ENCODE data around the gene FKBP15.

FKBP15 gene

DNA sequence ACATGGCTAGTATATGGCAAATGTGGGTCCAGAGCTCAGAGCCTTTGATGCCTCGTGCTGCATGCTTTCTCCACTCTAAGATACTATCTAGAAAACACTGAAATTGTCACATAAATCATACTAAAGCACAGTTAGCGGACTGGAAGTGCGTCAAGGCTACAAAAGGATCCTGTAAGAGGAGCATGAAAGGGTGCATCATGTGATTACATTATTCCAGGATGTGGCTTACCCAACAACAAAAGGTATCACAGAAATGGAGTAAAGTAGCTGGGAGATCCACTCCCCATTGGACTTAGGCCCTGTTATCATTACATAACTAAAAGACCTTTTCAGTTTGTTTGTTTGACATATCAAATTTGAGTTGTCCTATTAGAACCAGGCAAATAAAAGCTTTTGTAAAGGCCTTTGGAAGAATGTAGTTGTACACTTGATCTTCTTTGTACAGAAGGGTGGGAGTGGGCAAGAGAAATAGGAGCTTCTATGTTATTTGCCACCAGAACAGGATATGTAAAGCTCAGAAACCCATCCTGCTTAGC is 7.1 kb upstream of the FKBP15 start:
- DNase-seq = no peak

GRCh38 chr9:113227436-113227835 is 6.4 kb upstream of the FKBP15 start:
- DNase-seq = no peak

GRCh38 chr9:113223963-113224362 is 2.9 kb upstream of the FKBP15 start:
- DNase-seq = no peak

- DNase-seq = peak; percentile 20
Observed at GRCh38 chr9:113222482-113222841, 1.4 kb upstream of the FKBP15 start.

GRCh38 chr9:113221800-113222481 is 864 bp upstream of the FKBP15 start:
- DNase-seq = no peak

- DNase-seq = no peak
Observed at GRCh38 chr9:113220467-113221002, 542 bp downstream of the FKBP15 start.

DNA sequence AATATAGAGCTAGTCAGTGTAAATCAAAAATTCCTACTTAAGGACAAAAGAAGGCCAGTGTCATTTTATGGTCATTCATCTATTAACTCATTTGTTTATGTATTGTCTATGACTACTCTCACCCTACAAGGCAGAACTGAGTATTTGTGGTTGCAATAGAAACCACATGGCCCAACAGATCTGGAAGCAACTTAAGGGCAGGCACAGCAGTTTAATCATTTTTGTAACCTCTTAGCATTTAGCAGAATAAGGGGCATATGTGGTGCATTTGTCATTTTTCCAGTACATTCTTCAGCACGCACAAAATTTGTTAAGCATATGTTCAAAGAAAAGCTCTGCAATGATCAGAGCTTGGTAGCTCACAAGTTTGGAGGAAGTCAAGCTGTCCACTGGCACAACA is 1.1 kb downstream of the FKBP15 start:
- peak; percentile 48 for DNase-seq

DNA sequence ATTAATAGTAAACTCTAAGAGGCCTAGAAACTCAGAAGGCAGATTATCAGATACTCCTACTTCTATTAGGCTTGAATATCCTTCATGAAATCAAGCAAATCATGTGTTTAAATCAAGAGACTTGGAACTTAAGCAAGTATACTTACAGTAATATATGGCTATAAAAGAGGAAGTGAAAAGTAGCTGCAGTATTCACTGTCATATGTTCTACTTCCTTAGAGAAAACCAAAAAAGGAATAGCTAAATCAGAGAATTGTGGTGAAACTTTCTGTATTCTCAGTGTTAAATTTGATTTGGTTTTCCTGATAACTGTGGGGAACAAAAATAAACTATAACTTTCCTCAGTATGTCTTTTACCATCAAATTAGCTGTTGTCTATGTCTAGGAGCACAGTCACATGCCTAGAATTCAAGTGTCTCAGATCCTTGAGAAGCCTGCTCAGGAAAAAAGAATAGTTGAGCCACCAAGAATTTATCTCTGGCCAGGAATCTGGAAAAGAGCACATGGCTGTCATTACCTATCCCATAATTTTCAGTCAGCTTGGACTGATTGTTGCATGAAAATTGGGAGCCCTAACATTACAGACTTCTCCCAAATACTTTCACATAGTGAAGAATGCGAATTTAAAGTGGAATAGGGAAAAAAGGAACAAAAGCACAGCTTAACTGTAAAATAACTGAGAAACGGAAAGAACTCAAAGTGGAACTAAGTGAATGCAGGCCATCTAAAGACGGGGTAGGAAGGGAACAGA is 1.7 kb downstream of the FKBP15 start:
- peak; percentile 62 for DNase-seq

- DNase-seq = no peak
Observed at GRCh38 chr9:113216406-113216805, 4.7 kb downstream of the FKBP15 start.

GRCh38 chr9:113215132-113215531 is 5.9 kb downstream of the FKBP15 start:
- DNase-seq = no peak

- DNase-seq = no peak
Observed at GRCh38 chr9:113210815-113211214, 10.3 kb downstream of the FKBP15 start.

GRCh38 chr9:113205861-113206260 is 15.2 kb downstream of the FKBP15 start:
- DNase-seq = peak; percentile 7

DNA sequence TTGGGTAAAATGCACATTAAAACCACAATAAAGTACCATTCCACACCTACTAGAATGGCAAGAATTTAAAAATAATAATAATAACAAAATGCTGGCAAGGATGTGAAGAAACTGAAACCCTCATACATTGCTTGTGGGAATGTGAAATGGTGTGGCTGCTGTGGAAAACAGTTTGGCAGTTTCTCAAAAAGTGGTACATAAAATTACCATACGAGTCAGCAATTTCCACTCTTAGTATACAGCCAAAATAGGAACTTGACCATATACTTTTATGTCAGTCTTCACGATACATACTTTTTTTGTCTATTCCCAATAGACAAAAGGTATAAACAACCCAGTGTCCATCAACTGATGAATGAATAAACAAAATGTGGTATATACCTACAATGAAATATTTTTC is 15.6 kb downstream of the FKBP15 start:
- DNase-seq = no peak

- no peak for DNase-seq
Observed at GRCh38 chr9:113199683-113200329, 21.3 kb downstream of the FKBP15 start.

DNA sequence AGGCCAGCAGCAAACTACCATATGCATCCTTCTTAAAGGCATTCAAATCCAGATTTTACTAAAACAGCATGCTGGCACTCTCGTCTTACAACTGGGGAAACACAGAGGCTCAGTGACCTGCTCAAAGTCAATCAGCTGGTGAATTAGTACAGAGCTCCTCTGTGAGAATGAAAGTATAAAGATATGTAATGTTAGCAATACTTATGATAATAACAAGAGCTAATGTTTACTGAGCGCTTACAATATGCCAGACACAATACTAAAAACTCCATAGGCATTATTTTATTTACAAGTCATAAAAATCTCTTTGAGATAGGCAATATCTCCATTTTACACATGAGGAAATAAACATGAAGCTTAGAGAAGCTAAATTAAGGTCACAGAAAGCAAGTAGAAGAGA is 28.6 kb downstream of the FKBP15 start:
- no peak for DNase-seq

DNA sequence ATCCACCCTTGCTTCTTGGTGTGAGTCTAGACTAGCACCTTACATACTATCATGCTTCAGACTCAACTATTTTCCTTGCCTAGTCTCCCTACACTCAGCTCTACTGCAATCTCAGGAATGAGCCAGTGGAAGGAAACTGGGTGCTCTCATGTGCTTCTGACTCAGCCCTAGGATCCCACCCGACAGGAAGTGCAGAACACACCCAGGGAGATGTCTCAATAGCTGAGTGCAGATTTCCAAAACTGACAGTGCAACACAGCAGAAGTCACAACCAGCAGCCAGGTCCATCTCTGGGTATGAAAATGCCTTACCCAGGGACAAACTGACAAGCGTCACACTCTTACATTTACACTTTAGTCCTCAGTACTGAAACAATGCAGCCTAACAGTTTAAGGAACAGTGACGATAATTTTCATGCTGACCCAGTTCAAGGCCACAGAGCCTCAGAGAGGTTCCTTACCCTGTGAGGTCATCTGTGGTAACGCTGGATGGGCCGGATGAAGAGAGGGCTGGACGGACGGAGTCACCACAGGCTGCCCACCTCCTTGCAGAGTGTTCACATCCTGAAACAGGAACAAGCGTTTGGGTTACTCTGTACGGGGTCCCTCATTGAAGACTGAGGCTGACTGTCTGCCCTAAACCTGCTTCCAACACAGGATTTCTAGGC is 33.0 kb downstream of the FKBP15 start:
- DNase-seq = peak; percentile 72

GRCh38 chr9:113186137-113186755 is 34.8 kb downstream of the FKBP15 start:
- no peak for DNase-seq

- no peak for DNase-seq
Observed at GRCh38 chr9:113185271-113185670, 35.8 kb downstream of the FKBP15 start.

GRCh38 chr9:113184539-113184938 is 36.5 kb downstream of the FKBP15 start:
- DNase-seq = no peak

DNA sequence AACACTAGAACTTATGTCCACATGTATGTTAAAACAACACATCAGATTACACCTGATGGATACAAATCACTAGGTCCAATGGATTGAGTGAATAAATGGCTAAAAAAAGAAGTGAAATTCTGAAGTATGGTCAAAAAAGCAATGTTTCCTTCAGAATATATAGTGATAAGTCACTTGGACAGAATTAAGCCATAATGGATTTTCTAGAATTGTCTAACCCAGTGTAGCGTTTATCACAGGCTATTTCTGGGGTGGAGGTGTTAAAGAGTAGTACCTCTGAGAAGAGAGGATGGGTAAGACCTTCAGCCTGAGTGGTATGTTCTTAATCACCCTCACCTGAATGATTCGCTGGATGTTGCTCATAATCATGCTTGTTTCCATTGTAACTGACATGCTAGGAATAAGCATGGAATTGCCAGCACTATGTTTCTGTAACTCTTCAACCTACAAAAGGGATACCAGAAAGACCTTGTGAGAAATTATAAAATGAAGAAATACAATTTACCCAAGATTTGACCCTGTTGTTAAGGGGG is 37.1 kb downstream of the FKBP15 start:
- no peak for DNase-seq

DNA sequence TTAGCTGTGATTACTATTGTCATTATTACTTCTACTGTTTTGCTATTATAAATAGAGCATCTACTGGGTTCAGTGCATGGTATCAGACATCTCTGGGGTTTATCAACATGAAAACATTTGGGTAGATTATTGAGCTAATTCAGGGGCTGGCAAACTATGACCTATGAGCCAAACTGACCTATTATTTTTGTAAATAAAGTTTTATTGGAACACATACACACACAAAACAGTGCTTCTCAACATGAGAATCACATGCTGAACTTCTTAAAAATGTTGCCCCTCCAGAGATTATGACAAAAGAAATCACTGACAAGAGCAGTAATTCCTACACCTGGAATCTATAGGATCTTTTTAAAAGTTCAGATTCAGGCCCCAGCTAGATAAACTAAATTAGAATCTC is 39.9 kb downstream of the FKBP15 start:
- DNase-seq = no peak

DNA sequence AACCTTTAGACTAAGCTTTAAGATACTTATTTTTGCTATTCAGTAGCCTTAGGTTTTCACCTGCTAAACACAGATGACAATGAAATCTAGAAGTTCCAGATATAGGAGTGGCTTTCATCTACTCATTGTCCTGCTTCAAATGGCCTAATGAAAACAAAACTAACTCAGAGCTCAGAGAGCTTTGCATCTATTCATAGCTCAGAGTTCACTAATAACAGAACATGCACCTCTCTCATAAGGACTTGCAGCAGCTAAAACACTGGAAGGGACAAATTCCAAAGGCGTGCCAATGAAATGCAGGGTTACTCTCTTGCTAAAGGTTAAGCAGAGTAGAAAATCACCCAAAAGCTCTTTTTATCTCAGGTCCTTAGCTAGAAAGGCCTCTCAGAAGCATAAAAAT is 41.2 kb downstream of the FKBP15 start:
- DNase-seq = no peak

Data from GF-D8 (cell line).